Measurements from ENCODE around the gene SRP19. TPM values are rescaled to one million over a fixed set of nuclear protein-coding genes. Genes with fewer than 3 reads are reported as not detected.

The SRP19 gene
- total RNA-seq, 1 experiment from 2014 or later = 42.9 TPM

DNA sequence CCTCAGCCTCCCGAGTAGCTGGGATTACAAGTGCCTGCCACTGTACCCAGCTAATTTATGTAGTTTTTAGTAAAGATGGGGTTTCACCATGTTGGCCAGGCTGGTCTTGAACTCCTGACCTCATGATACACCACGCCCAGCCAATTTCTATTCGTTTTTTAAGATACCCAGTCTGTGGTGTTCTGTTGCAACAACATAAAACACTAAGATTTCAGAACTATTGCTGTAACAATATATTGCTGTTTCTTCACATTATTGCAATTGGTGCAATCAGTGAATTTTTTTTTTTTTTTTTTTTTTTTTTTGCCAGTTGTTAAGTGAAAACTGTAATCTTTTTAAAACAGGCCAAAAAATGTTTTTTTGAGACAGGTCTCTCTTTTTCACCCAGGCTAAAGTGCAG, 9.9 kb downstream of the SRP19 start:
- Histone ChIP-seq H3K27me3 (ENCODE audit: low read length) (no peaks in the 10 kb centered on the region), H3K9me2 (replicated peaks; ENCODE audit: low read length) (no peaks in the 10 kb centered on the region), H3F3A (ENCODE audit: low read length, unreplicated experiment) (no peaks in the 10 kb centered on the region), H3K4me1 (ENCODE audit: insufficient read depth, low read length) (no peaks in the 10 kb centered on the region), H3K4me2 (ENCODE audit: low read length) (no peak overlapping the region), H3K27ac (ENCODE audit: low read length) (no peak overlapping the region), H4K20me1 (ENCODE audit: low read length) (no peaks in the 10 kb centered on the region), H2AFZ (ENCODE audit: low read length) (no peak overlapping the region), H3K79me2 (ENCODE audit: low read length) (no peaks in the 10 kb centered on the region), H3K36me3 (ENCODE audit: low read depth, low read length) (peaks cover 28% of the 10 kb centered on the region), H3K4me3 (ENCODE audit: low read length) (no peak overlapping the region), H3K9me3 (ENCODE audit: low read length) (no peaks in the 10 kb centered on the region), H3K9ac (ENCODE audit: low read length) (no peak overlapping the region)
- POLR2A ChIA-PET (ENCODE audit: unreplicated experiment) = no interaction called here
- DNase-seq = no peak
- TF ChIP-seq, protein P1, sequence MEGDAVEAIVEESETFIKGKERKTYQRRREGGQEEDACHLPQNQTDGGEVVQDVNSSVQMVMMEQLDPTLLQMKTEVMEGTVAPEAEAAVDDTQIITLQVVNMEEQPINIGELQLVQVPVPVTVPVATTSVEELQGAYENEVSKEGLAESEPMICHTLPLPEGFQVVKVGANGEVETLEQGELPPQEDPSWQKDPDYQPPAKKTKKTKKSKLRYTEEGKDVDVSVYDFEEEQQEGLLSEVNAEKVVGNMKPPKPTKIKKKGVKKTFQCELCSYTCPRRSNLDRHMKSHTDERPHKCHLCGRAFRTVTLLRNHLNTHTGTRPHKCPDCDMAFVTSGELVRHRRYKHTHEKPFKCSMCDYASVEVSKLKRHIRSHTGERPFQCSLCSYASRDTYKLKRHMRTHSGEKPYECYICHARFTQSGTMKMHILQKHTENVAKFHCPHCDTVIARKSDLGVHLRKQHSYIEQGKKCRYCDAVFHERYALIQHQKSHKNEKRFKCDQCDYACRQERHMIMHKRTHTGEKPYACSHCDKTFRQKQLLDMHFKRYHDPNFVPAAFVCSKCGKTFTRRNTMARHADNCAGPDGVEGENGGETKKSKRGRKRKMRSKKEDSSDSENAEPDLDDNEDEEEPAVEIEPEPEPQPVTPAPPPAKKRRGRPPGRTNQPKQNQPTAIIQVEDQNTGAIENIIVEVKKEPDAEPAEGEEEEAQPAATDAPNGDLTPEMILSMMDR (conservative IDR thresholded peaks at IDR 0.05; ENCODE audit: low read depth, low read length) = no peak
- no peak for TF ChIP-seq EZH2phosphoT487 (IDR thresholded peaks at IDR 0.05; ENCODE audit: borderline replicate concordance, low read length)
- TF ChIP-seq EZH2 (IDR thresholded peaks at IDR 0.05; ENCODE audit: low read length, unreplicated experiment) = no peak
- no peak for ATAC-seq
- intact Hi-C loops (cut with micrococcal nuclease) = no loop called here
- no TSS peak for BruUV-seq (replicated peaks)
- CTCF ChIA-PET = no interaction called here

DNA sequence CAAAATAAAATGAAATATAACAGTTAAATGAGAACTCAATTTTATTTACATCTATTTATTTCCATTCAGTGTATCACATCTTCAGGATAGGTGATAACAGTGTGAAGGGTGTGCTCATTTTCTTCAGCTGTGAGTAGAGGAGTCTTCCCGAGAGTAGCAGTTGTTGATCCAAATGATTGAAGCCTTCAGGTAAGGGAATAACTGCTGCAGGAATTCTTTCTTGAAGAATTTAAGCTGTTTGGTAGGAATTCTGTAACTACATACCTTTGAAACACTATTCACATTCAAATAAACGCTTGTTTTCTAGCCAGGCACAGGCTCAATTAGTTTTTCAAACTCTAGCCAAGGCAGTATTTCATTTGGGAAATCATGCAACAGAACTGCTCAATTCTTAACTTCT, 15.3 kb downstream of the SRP19 start:
- ATAC-seq (no peak), DNase-seq (no peak)
- Histone ChIP-seq H3K9ac (ENCODE audit: low read length) (no peak overlapping the region), H3F3A (ENCODE audit: low read length, unreplicated experiment) (no peaks in the 10 kb centered on the region), H3K4me3 (ENCODE audit: low read length) (no peak overlapping the region), H3K36me3 (ENCODE audit: low read depth, low read length) (peaks cover 23% of the 10 kb centered on the region; the same call in 1 of the 2 replicates), H3K27me3 (ENCODE audit: low read length) (no peaks in the 10 kb centered on the region), H3K4me1 (ENCODE audit: insufficient read depth, low read length) (peaks cover 11% of the 10 kb centered on the region), H3K9me2 (replicated peaks; ENCODE audit: low read length) (no peaks in the 10 kb centered on the region), H3K4me2 (ENCODE audit: low read length) (no peak overlapping the region), H3K9me3 (ENCODE audit: low read length) (no peaks in the 10 kb centered on the region), H3K27ac (ENCODE audit: low read length) (no peak overlapping the region), H4K20me1 (ENCODE audit: low read length) (0 out of 2 replicates have a peak, but pooled peaks cover 3% of the 10 kb centered on the region), H2AFZ (ENCODE audit: low read length) (no peak overlapping the region), H3K79me2 (ENCODE audit: low read length) (no peaks in the 10 kb centered on the region)
- ChIA-PET CTCF (no interaction called here), POLR2A (ENCODE audit: unreplicated experiment) (no interaction called here)
- intact Hi-C loops (cut with micrococcal nuclease) = no loop called here
- BruUV-seq (replicated peaks) = no TSS peak
- TF ChIP-seq EZH2phosphoT487 (IDR thresholded peaks at IDR 0.05; ENCODE audit: borderline replicate concordance, low read length) (no peak), EZH2 (IDR thresholded peaks at IDR 0.05; ENCODE audit: low read length, unreplicated experiment) (no peak)
- TF ChIP-seq, protein P1 (conservative IDR thresholded peaks at IDR 0.05; ENCODE audit: low read depth, low read length) = no peak

DNA sequence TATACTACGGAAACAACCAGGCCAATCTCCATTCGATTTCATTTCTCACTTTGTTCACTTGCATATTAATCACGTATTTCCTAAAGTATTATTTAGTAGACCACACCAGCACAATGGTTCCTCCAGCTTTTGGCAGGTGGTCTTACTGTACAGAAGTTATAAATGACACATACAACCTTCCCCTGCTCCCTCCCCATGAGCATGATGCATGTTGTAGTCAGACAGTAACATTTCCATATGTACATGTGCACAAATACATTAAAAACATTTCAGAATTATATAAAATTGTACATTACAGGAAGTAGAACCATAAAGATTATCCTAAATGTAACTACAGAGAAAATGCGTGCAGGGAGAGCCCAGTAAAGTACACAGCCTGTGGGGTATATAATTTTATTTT, 17.0 kb downstream of the SRP19 start:
- intact Hi-C loops (cut with micrococcal nuclease) = no loop called here
- no peaks in the 10 kb centered on the region for H3K79me2 ChIP-seq (ENCODE audit: low read length)
- no peak for ATAC-seq

More for the DNA sequence above, 17.0 kb downstream of the SRP19 start:
- TF ChIP-seq EZH2 (IDR thresholded peaks at IDR 0.05; ENCODE audit: low read length, unreplicated experiment) (no peak), EZH2phosphoT487 (IDR thresholded peaks at IDR 0.05; ENCODE audit: borderline replicate concordance, low read length) (no peak)
- TF ChIP-seq, protein P1 (conservative IDR thresholded peaks at IDR 0.05; ENCODE audit: low read depth, low read length) = no peak
- Histone ChIP-seq H4K20me1 (ENCODE audit: low read length) (0 out of 2 replicates have a peak, but pooled peaks cover 3% of the 10 kb centered on the region), H3K4me1 (ENCODE audit: insufficient read depth, low read length) (peaks cover 11% of the 10 kb centered on the region), H3K4me3 (ENCODE audit: low read length) (no peak overlapping the region), H3K9me2 (replicated peaks; ENCODE audit: low read length) (no peaks in the 10 kb centered on the region), H3K9me3 (ENCODE audit: low read length) (no peaks in the 10 kb centered on the region), H3K27ac (ENCODE audit: low read length) (no peak overlapping the region), H3K36me3 (ENCODE audit: low read depth, low read length) (peaks cover 26% of the 10 kb centered on the region; the same call in 1 of the 2 replicates), H3K27me3 (ENCODE audit: low read length) (no peaks in the 10 kb centered on the region), H3F3A (ENCODE audit: low read length, unreplicated experiment) (no peaks in the 10 kb centered on the region), H3K9ac (ENCODE audit: low read length) (no peak overlapping the region), H3K4me2 (ENCODE audit: low read length) (no peak overlapping the region), H2AFZ (ENCODE audit: low read length) (no peak overlapping the region)
- ChIA-PET POLR2A (ENCODE audit: unreplicated experiment) (no interaction called here), CTCF (no interaction called here)
- BruUV-seq (replicated peaks) = TSS peak; percentile 37
- DNase-seq = no peak

All from PC-3 (cell line).